Hippocampal formation (tissue), 2 donors: ENCODE data around the gene RMND1.
"Not testable (repeated sequence)": the region's sequence is repeated elsewhere in the genome, so short reads cannot be mapped to it uniquely, and the experiment has no call there.

Experiments
- DNase-seq, 2 donors: peaks; one replicate each; lab custom pipeline; 2025; lab: John Stamatoyannopoulos, UW

RMND1 gene

GRCh38 chr6:151385177-151385576 is 66.7 kb downstream of the RMND1 start:
- no peak for DNase-seq

GRCh38 chr6:151384151-151384550 is 67.8 kb downstream of the RMND1 start:
- no peak for DNase-seq

GRCh38 chr6:151382631-151383030 is 69.3 kb downstream of the RMND1 start:
- DNase-seq, result not testable (repeated sequence)

- no peak for DNase-seq
Measured at GRCh38 chr6:151381722-151382121, 70.2 kb downstream of the RMND1 start.

- DNase-seq, result no peak
Measured at GRCh38 chr6:151380848-151381205, 71.1 kb downstream of the RMND1 start.

- peak in 1 of 2 donors; percentile 6 for DNase-seq
Measured at GRCh38 chr6:151379933-151380847, 71.7 kb downstream of the RMND1 start.

- DNase-seq, result no peak
Measured at GRCh38 chr6:151377095-151377494, 74.8 kb downstream of the RMND1 start.

GRCh38 chr6:151376440-151376839 is 75.5 kb downstream of the RMND1 start:
- no peak for DNase-seq

- no peak for DNase-seq
Measured at GRCh38 chr6:151375833-151376232, 76.1 kb downstream of the RMND1 start.

GRCh38 chr6:151374036-151374683 is 77.8 kb downstream of the RMND1 start:
- DNase-seq, result no peak

GRCh38 chr6:151372164-151372563 is 79.8 kb downstream of the RMND1 start:
- no peak for DNase-seq

GRCh38 chr6:151370509-151371078 is 81.3 kb downstream of the RMND1 start:
- DNase-seq, result no peak

- DNase-seq, result no peak
Measured at GRCh38 chr6:151365233-151365632, 86.7 kb downstream of the RMND1 start.

- DNase-seq, result no peak
Measured at GRCh38 chr6:151359486-151359885, 92.4 kb downstream of the RMND1 start.

GRCh38 chr6:151358475-151358874 is 93.5 kb downstream of the RMND1 start:
- DNase-seq, result no peak

GRCh38 chr6:151357758-151358436 is 94.0 kb downstream of the RMND1 start:
- DNase-seq, result no peak

GRCh38 chr6:151356983-151357382 is 94.9 kb downstream of the RMND1 start:
- DNase-seq, result not testable (repeated sequence)
